ENCODE data around the gene EML6.

EML6 gene

GRCh38 chr2:54962935-54963440 lies 239.5 kb downstream of the EML6 start:
- CTCF ChIA-PET, result interaction anchor here (1.1 kb wide), 1 partner anchor 11 kb away, joined by 3 read pairs; no protein-coding TSS in a partner anchor
- WGBS (ENCODE audit: insufficient coverage), result no CpG with 5 or more reads among the region's 3 CpGs
- no peak for DNase-seq
- peaks cover 11 to 55% (median 31%) of the 10 kb centered on the region in 4 experiments for H3K4me1 ChIP-seq (ENCODE audit: control extremely low read depth in 1 of 4, control insufficient read depth in 4 of 4, insufficient read depth in 4 of 4, low read length in 3 of 4)
- no peaks in the 10 kb centered on the region for H3K27me3 ChIP-seq (replicated peaks in 2 of 5; ENCODE audit: control insufficient read depth in 4 of 5, insufficient read depth in 5 of 5, low read length in 4 of 5)
- no peak overlapping the region for H3K27ac ChIP-seq (ENCODE audit: insufficient read depth in 1 of 2, low read depth in 1 of 2, low read length in 2 of 2, poor library complexity in 1 of 2, severe bottlenecking in 2 of 2)
- no peak overlapping the region for H3K4me3 ChIP-seq (ENCODE audit: control insufficient read depth in 1 of 7, extremely low read depth in 1 of 7, insufficient read depth in 4 of 7, low read depth in 2 of 7, low read length in 6 of 7)
- peaks cover 0 to 6% (median 2%) of the 10 kb centered on the region in 4 experiments for H3K36me3 ChIP-seq (ENCODE audit: control insufficient read depth in 4 of 4, insufficient read depth in 4 of 4, low read length in 3 of 4)
- no peaks in the 10 kb centered on the region for H3K9me3 ChIP-seq (ENCODE audit: control extremely low read depth in 1 of 5, control insufficient read depth in 4 of 5, insufficient read depth in 2 of 5, low read depth in 1 of 5, low read length in 4 of 5)
- POLR2A ChIA-PET, result no interaction called here

DNA sequence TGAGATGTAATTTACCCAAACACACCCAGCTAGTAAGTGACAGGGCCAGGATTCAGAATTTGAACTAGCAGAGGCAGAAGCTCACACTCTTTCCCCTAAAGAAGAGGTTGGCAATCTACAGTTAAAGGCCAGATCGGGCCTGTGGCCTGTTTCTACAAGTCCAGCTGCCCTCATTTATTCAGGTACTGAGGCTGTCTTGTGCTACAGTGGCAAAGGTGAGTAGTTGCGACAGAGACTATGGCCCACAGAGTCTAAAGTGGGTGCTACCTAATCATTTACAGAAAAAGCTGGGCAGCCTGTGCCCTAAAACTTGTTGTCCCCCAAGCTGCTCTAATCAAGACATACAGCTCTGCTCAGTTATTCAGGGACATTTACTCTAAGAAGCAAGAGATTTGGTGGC lies 240.0 kb downstream of the EML6 start:
- no peak overlapping the region for H3K4me3 ChIP-seq (ENCODE audit: control insufficient read depth in 1 of 7, extremely low read depth in 1 of 7, insufficient read depth in 4 of 7, low read depth in 2 of 7, low read length in 6 of 7)
- peaks cover 0 to 10% (median 4%) of the 10 kb centered on the region in 4 experiments for H3K36me3 ChIP-seq (ENCODE audit: control insufficient read depth in 4 of 4, insufficient read depth in 4 of 4, low read length in 3 of 4)
- no peaks in the 10 kb centered on the region for H3K9me3 ChIP-seq (ENCODE audit: control extremely low read depth in 1 of 5, control insufficient read depth in 4 of 5, insufficient read depth in 2 of 5, low read depth in 1 of 5, low read length in 4 of 5)
- DNase-seq, result no peak
- no peak overlapping the region for H3K27ac ChIP-seq (ENCODE audit: insufficient read depth in 1 of 2, low read depth in 1 of 2, low read length in 2 of 2, poor library complexity in 1 of 2, severe bottlenecking in 2 of 2)
- CTCF ChIA-PET, result interaction anchor here (0.8 to 1.1 kb wide), 2 partner anchors 11 to 37 kb away, joined by 3 read pairs; no protein-coding TSS in a partner anchor
- H3K27me3 ChIP-seq (replicated peaks in 2 of 5; ENCODE audit: control insufficient read depth in 4 of 5, insufficient read depth in 5 of 5, low read length in 4 of 5), result no peaks in the 10 kb centered on the region
- 100% methylated on average over 2 of the region's 2 CpGs for WGBS (ENCODE audit: insufficient coverage)
- POLR2A ChIA-PET, result interaction anchor here (1.1 kb wide), 1 partner anchor 11 kb away, joined by 3 read pairs; no protein-coding TSS in a partner anchor
- peaks cover 11 to 54% (median 30%) of the 10 kb centered on the region in 4 experiments for H3K4me1 ChIP-seq (ENCODE audit: control extremely low read depth in 1 of 4, control insufficient read depth in 4 of 4, insufficient read depth in 4 of 4, low read length in 3 of 4)

GRCh38 chr2:54964271-54964670 lies 240.8 kb downstream of the EML6 start:
- Histone ChIP-seq H3K4me1 (ENCODE audit: control extremely low read depth in 1 of 4, control insufficient read depth in 4 of 4, insufficient read depth in 4 of 4, low read length in 3 of 4) (peaks cover 11 to 46% (median 22%) of the 10 kb centered on the region in 4 experiments), H3K4me3 (ENCODE audit: control insufficient read depth in 1 of 7, extremely low read depth in 1 of 7, insufficient read depth in 4 of 7, low read depth in 2 of 7, low read length in 6 of 7) (no peak overlapping the region), H3K36me3 (ENCODE audit: control insufficient read depth in 4 of 4, insufficient read depth in 4 of 4, low read length in 3 of 4) (peaks cover 0 to 12% (median 9%) of the 10 kb centered on the region in 4 experiments), H3K9me3 (ENCODE audit: control extremely low read depth in 1 of 5, control insufficient read depth in 4 of 5, insufficient read depth in 2 of 5, low read depth in 1 of 5, low read length in 4 of 5) (no peaks in the 10 kb centered on the region), H3K27ac (ENCODE audit: insufficient read depth in 1 of 2, low read depth in 1 of 2, low read length in 2 of 2, poor library complexity in 1 of 2, severe bottlenecking in 2 of 2) (peak overlapping the region in 1 of 2 experiments; percentile 56), H3K27me3 (replicated peaks in 2 of 5; ENCODE audit: control insufficient read depth in 4 of 5, insufficient read depth in 5 of 5, low read length in 4 of 5) (no peaks in the 10 kb centered on the region)
- WGBS (ENCODE audit: insufficient coverage), result 97% methylated on average over 7 of the region's 8 CpGs
- POLR2A ChIA-PET, result interaction anchor here (1.1 kb wide), 1 partner anchor 10 kb away, joined by 3 read pairs; no protein-coding TSS in a partner anchor
- no peak for DNase-seq
- CTCF ChIA-PET, result no interaction called here

- Histone ChIP-seq H3K9me3 (ENCODE audit: control extremely low read depth in 1 of 5, control insufficient read depth in 4 of 5, insufficient read depth in 2 of 5, low read depth in 1 of 5, low read length in 4 of 5) (no peaks in the 10 kb centered on the region), H3K4me1 (ENCODE audit: control extremely low read depth in 1 of 4, control insufficient read depth in 4 of 4, insufficient read depth in 4 of 4, low read length in 3 of 4) (peaks cover 11 to 42% (median 20%) of the 10 kb centered on the region in 4 experiments), H3K4me3 (ENCODE audit: control insufficient read depth in 1 of 7, extremely low read depth in 1 of 7, insufficient read depth in 4 of 7, low read depth in 2 of 7, low read length in 6 of 7) (peak overlapping the region in 1 of 7 experiments; percentile 37), H3K27me3 (replicated peaks in 2 of 5; ENCODE audit: control insufficient read depth in 4 of 5, insufficient read depth in 5 of 5, low read length in 4 of 5) (no peaks in the 10 kb centered on the region), H3K27ac (ENCODE audit: insufficient read depth in 1 of 2, low read depth in 1 of 2, low read length in 2 of 2, poor library complexity in 1 of 2, severe bottlenecking in 2 of 2) (peak overlapping the region; percentile 21 to 56), H3K36me3 (ENCODE audit: control insufficient read depth in 4 of 4, insufficient read depth in 4 of 4, low read length in 3 of 4) (peaks cover 2 to 15% (median 12%) of the 10 kb centered on the region in 4 experiments)
- DNase-seq, result peak in 2 of 3 donors; percentile 58 to 59
- 0% methylated on average over 1 of the region's 4 CpGs for WGBS (ENCODE audit: insufficient coverage)
- ChIA-PET POLR2A (interaction anchor here (0.7 kb wide), 1 partner anchor 13 kb away, joined by 3 read pairs; no protein-coding TSS in a partner anchor), CTCF (interaction anchor here (1.0 kb wide), 1 partner anchor 65 kb away, joined by 4 read pairs; no protein-coding TSS in a partner anchor)
Measured at GRCh38 chr2:54964816-54965215, 241.4 kb downstream of the EML6 start.

DNA sequence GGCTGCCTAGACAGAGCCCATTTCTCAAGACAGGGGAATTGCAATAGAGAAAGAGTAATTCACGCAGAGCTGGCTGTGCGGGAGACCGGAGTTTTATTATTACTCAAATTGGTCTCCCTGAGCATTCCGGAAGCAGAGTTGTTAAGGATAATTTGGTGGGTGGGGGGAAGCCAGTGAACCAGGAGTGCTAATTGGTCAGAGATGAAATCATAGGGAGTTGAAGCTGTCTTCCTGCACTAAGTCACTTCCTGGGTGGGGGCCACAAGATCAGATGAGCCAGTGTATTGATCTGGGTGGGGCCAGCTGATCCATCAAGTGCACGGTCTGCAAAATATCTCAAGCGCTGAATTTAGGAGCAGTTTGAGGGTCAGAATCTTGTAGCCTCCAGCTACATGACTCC lies 242.0 kb downstream of the EML6 start:
- Histone ChIP-seq H3K36me3 (ENCODE audit: control insufficient read depth in 4 of 4, insufficient read depth in 4 of 4, low read length in 3 of 4) (peaks cover 5 to 21% (median 17%) of the 10 kb centered on the region in 4 experiments), H3K4me3 (ENCODE audit: control insufficient read depth in 1 of 7, extremely low read depth in 1 of 7, insufficient read depth in 4 of 7, low read depth in 2 of 7, low read length in 6 of 7) (no peak overlapping the region), H3K9me3 (ENCODE audit: control extremely low read depth in 1 of 5, control insufficient read depth in 4 of 5, insufficient read depth in 2 of 5, low read depth in 1 of 5, low read length in 4 of 5) (no peaks in the 10 kb centered on the region), H3K27ac (ENCODE audit: insufficient read depth in 1 of 2, low read depth in 1 of 2, low read length in 2 of 2, poor library complexity in 1 of 2, severe bottlenecking in 2 of 2) (no peak overlapping the region), H3K27me3 (replicated peaks in 2 of 5; ENCODE audit: control insufficient read depth in 4 of 5, insufficient read depth in 5 of 5, low read length in 4 of 5) (no peaks in the 10 kb centered on the region), H3K4me1 (ENCODE audit: control extremely low read depth in 1 of 4, control insufficient read depth in 4 of 4, insufficient read depth in 4 of 4, low read length in 3 of 4) (peaks cover 10 to 36% (median 14%) of the 10 kb centered on the region in 4 experiments)
- DNase-seq, result no peak
- POLR2A ChIA-PET, result interaction anchor here (0.7 kb wide), 1 partner anchor 13 kb away, joined by 3 read pairs; no protein-coding TSS in a partner anchor
- CTCF ChIA-PET, result interaction anchor here (1.0 kb wide), 1 partner anchor 66 kb away, joined by 4 read pairs; no protein-coding TSS in a partner anchor
- 100% methylated on average over 4 of the region's 6 CpGs for WGBS (ENCODE audit: insufficient coverage)

DNA sequence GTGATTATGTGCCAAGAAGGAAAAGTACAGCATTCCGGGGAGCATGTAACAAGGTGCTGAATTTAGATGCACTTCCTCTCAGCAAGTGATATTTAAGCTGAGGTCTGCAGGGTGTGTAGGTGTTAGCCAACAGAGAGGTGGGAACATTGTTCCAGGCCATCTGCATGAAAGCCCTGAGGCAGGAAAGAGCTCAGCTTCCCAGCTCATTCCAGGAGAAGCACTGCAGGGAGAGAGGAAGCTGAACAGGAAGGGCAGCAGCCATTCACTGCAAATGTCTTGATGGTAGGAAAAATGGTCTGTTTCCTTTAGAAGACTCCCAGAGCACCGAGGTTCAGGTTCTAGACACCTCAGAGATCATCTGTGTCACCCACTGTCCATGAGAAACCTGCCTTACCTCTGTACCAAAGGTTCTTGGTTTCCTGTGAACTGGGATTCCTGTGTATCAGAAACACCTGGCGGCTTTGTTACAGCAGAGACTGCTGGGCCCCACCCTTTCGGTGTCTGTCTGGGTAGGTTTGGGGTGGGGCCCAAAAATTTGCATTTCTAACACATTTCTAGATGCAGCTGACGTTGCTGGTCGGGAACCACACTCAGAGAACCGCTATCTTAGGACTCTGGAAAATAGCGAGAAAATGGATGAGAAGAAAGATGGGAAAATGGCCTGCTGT lies 242.8 kb downstream of the EML6 start:
- no peaks in the 10 kb centered on the region for H3K9me3 ChIP-seq (ENCODE audit: control extremely low read depth in 1 of 5, control insufficient read depth in 4 of 5, insufficient read depth in 2 of 5, low read depth in 1 of 5, low read length in 4 of 5)
- WGBS (ENCODE audit: insufficient coverage), result 89% methylated on average over 8 of the region's 8 CpGs
- no peaks in the 10 kb centered on the region for H3K27me3 ChIP-seq (replicated peaks in 2 of 5; ENCODE audit: control insufficient read depth in 4 of 5, insufficient read depth in 5 of 5, low read length in 4 of 5)
- POLR2A ChIA-PET, result no interaction called here
- H3K36me3 ChIP-seq (ENCODE audit: control insufficient read depth in 4 of 4, insufficient read depth in 4 of 4, low read length in 3 of 4), result peaks cover 5 to 30% (median 24%) of the 10 kb centered on the region in 4 experiments
- no peak overlapping the region for H3K27ac ChIP-seq (ENCODE audit: insufficient read depth in 1 of 2, low read depth in 1 of 2, low read length in 2 of 2, poor library complexity in 1 of 2, severe bottlenecking in 2 of 2)
- CTCF ChIA-PET, result no interaction called here
- no peak overlapping the region for H3K4me3 ChIP-seq (ENCODE audit: control insufficient read depth in 1 of 7, extremely low read depth in 1 of 7, insufficient read depth in 4 of 7, low read depth in 2 of 7, low read length in 6 of 7)
- DNase-seq, result no peak
- H3K4me1 ChIP-seq (ENCODE audit: control extremely low read depth in 1 of 4, control insufficient read depth in 4 of 4, insufficient read depth in 4 of 4, low read length in 3 of 4), result peaks cover 7 to 32% (median 14%) of the 10 kb centered on the region in 4 experiments

DNA sequence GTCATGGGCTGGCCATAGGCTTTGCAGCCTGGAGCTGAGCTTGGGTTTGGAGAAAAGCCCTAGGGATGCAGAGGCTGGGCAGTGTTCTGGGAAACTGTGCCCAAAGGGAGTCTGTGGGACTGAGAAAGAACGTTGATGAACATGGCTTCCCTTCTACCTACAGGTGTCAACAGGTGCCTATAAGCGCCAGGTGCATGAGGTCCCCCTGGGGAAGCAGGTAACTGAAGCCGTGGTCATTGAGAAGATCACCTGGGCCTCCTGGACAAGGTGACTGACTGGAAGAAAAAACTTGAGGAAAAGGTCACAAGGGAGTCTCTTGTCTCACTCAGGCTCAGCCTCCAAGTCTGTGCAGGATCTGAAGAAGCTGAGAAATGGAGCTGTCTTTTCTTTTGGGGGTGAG lies 243.4 kb downstream of the EML6 start:
- POLR2A ChIA-PET, result no interaction called here
- WGBS (ENCODE audit: insufficient coverage), result 100% methylated on average over 3 of the region's 3 CpGs

More for the DNA sequence above, 243.4 kb downstream of the EML6 start:
- Histone ChIP-seq H3K4me1 (ENCODE audit: control extremely low read depth in 1 of 4, control insufficient read depth in 4 of 4, insufficient read depth in 4 of 4, low read length in 3 of 4) (peaks cover 7 to 32% (median 14%) of the 10 kb centered on the region in 4 experiments), H3K27ac (ENCODE audit: insufficient read depth in 1 of 2, low read depth in 1 of 2, low read length in 2 of 2, poor library complexity in 1 of 2, severe bottlenecking in 2 of 2) (no peak overlapping the region), H3K4me3 (ENCODE audit: control insufficient read depth in 1 of 7, extremely low read depth in 1 of 7, insufficient read depth in 4 of 7, low read depth in 2 of 7, low read length in 6 of 7) (no peak overlapping the region), H3K9me3 (ENCODE audit: control extremely low read depth in 1 of 5, control insufficient read depth in 4 of 5, insufficient read depth in 2 of 5, low read depth in 1 of 5, low read length in 4 of 5) (no peaks in the 10 kb centered on the region), H3K27me3 (replicated peaks in 2 of 5; ENCODE audit: control insufficient read depth in 4 of 5, insufficient read depth in 5 of 5, low read length in 4 of 5) (no peaks in the 10 kb centered on the region), H3K36me3 (ENCODE audit: control insufficient read depth in 4 of 4, insufficient read depth in 4 of 4, low read length in 3 of 4) (peaks cover 7 to 33% (median 29%) of the 10 kb centered on the region in 4 experiments)
- CTCF ChIA-PET, result no interaction called here
- DNase-seq, result no peak
